IPS DF 4.7 (cell line): ENCODE measurements around the gene FUNDC2.

Experiments used
- DNase-seq: peaks from one replicate; pipeline ENCODE4 v3.0.0-alpha.2; 2013; ENCODE audit warnings: low spot score; ENCODE audit errors: extremely low read depth

FUNDC2 gene

GRCh38 chrX:155069414-155069813 is 42.8 kb downstream of the FUNDC2 start:
- DNase-seq = no peak

- no peak for DNase-seq
Observed at GRCh38 chrX:155070038-155070437, 43.4 kb downstream of the FUNDC2 start.

- DNase-seq = no peak
Observed at GRCh38 chrX:155070663-155070974, 44.0 kb downstream of the FUNDC2 start.

- peak; percentile 9 for DNase-seq
Observed at GRCh38 chrX:155070975-155071693, 44.5 kb downstream of the FUNDC2 start, which contains the start of the genes BRCC3, CMC4 and MTCP1. Gene BRCC3 (plus strand): TSS chrX:155071508. CDS start chrX:155071528, 20 bp downstream. Gene CMC4 (minus strand): TSS chrX:155071136. CDS start chrX:155064023, 7,113 bp downstream. Gene MTCP1 (minus strand): TSS chrX:155071136. CDS start chrX:155066010, 5,126 bp downstream.

GRCh38 chrX:155071694-155072280 is 45.1 kb downstream of the FUNDC2 start:
- no peak for DNase-seq

- no peak for DNase-seq
Observed at GRCh38 chrX:155086202-155086840, 59.7 kb downstream of the FUNDC2 start.

- DNase-seq = no peak
Observed at GRCh38 chrX:155086961-155087735, 60.5 kb downstream of the FUNDC2 start.

GRCh38 chrX:155094468-155095061 is 67.9 kb downstream of the FUNDC2 start:
- DNase-seq = no peak

- DNase-seq = no peak
Observed at GRCh38 chrX:155105919-155106318, 79.3 kb downstream of the FUNDC2 start.

GRCh38 chrX:155108427-155108826 is 81.8 kb downstream of the FUNDC2 start:
- DNase-seq = no peak
